Measurements from ENCODE around the gene PCNX2. TPM values are rescaled to one million over a fixed set of nuclear protein-coding genes. Genes with fewer than 3 reads are reported as not detected.

The PCNX2 gene
- total and polyA plus RNA-seq, 2 of the 13 experiments (the other 11 are each of a cell fraction or from before 2014, with no cell fraction given) = 0.11 to 0.42 TPM

GRCh38 chr1:233253231-233253831, 42.2 kb downstream of the PCNX2 start:
- CTCF ChIA-PET (ENCODE audit: low intra/inter-chr PET ratio, low total read pairs) = no interaction called here
- H3K79me2 ChIP-seq (ENCODE audit: insufficient read depth, low read length) = no peaks in the 10 kb centered on the region
- H3K36me3 ChIP-seq (replicated peaks in 1 of 2; ENCODE audit: control insufficient read depth in 1 of 2, insufficient read depth in 2 of 2, low read length in 2 of 2) = no peaks in the 10 kb centered on the region
- H2AFZ ChIP-seq (ENCODE audit: low read length) = no peak overlapping the region
- 49% methylated on average over 4 of the region's 4 CpGs for WGBS (ENCODE audit: low lambda C conversion rate)
- ATAC-seq = peak; percentile 77
- no peaks in the 10 kb centered on the region for H4K20me1 ChIP-seq (ENCODE audit: insufficient read depth, low read length)
- intact Hi-C loops (cut with micrococcal nuclease; ENCODE audit: unreplicated experiment) = no loop called here
- in situ Hi-C loops (cut with HindIII; ENCODE audit: extremely low pct_ligation_motif_present, low pct_unique_long_range_greater_than_20kb) = no loop called here
- H3K4me1 ChIP-seq (ENCODE audit: insufficient read depth, low read length) = peaks cover 21% of the 10 kb centered on the region
- H3K27me3 ChIP-seq (ENCODE audit: control insufficient read depth in 1 of 2, insufficient read depth in 2 of 2, low read length in 2 of 2) = no peaks in the 10 kb centered on the region; a peak in 1 of 5 replicates
- no peak overlapping the region for H3K9ac ChIP-seq (ENCODE audit: insufficient read depth, low read depth, low read length)
- H3K27ac ChIP-seq (ENCODE audit: extremely low read length, insufficient read depth, low read length) = no peak overlapping the region
- no peaks in the 10 kb centered on the region for H3K9me3 ChIP-seq (ENCODE audit: low read length)
- POLR2A ChIA-PET = no interaction called here
- no TSS peak for BruUV-seq (replicated peaks)
- no peak for DNase-seq (ENCODE audit: low spot score)
- no peak overlapping the region for H3K4me2 ChIP-seq (ENCODE audit: low read depth, low read length)
- no peak for FAIRE-seq
- H3K4me3 ChIP-seq (replicated peaks in 1 of 3; ENCODE audit: insufficient read depth in 1 of 3, low read depth in 2 of 3, low read length in 3 of 3) = no peak overlapping the region
- no peak for TF ChIP-seq ZNF138 (CRISPR knock-in tag; IDR thresholded peaks at IDR 0.05; ENCODE audit: low read depth)
- TF ChIP-seq ZNF343 (CRISPR knock-in tag; IDR thresholded peaks at IDR 0.05) = no peak
- no peak for TF ChIP-seq BHLHE40 (IDR thresholded peaks at IDR 0.05; ENCODE audit: low read length)
- TF ChIP-seq ZBTB1 (CRISPR knock-in tag; IDR thresholded peaks at IDR 0.05; ENCODE audit: borderline replicate concordance) = no peak
- TF ChIP-seq KDM6A (CRISPR knock-in tag; IDR thresholded peaks at IDR 0.05; ENCODE audit: low read depth) = no peak
- TF ChIP-seq TOE1 (CRISPR knock-in tag; IDR thresholded peaks at IDR 0.05) = no peak
- no peak for TF ChIP-seq UBTF (CRISPR knock-in tag; IDR thresholded peaks at IDR 0.05)
- TF ChIP-seq ZSCAN5A (CRISPR knock-in tag; IDR thresholded peaks at IDR 0.05; ENCODE audit: borderline replicate concordance) = no peak
- no peak for TF ChIP-seq MEF2D (CRISPR knock-in tag; IDR thresholded peaks at IDR 0.05)
- no peak for TF ChIP-seq SRSF1 (optimal IDR thresholded peaks at IDR 0.05; ENCODE audit: low read depth, low read length)
- TF ChIP-seq MXD4 (CRISPR knock-in tag; IDR thresholded peaks at IDR 0.05) = no peak
- no peak for TF ChIP-seq ZFP36L1 (CRISPR knock-in tag; IDR thresholded peaks at IDR 0.05)
- TF ChIP-seq USF2 (IDR thresholded peaks at IDR 0.05; ENCODE audit: low read depth, low read length) = no peak
- TF ChIP-seq USF2 (CRISPR knock-in tag; IDR thresholded peaks at IDR 0.05; ENCODE audit: borderline replicate concordance) = no peak
- TF ChIP-seq ZNF607 (CRISPR knock-in tag; IDR thresholded peaks at IDR 0.05; ENCODE audit: borderline replicate concordance) = no peak
- TF ChIP-seq ZBTB46 (CRISPR knock-in tag; IDR thresholded peaks at IDR 0.05; ENCODE audit: borderline replicate concordance) = no peak
- TF ChIP-seq YY1 (IDR thresholded peaks at IDR 0.05; ENCODE audit: insufficient read depth, insufficient replicate concordance, low read depth, low read length) = no peak
